ENCODE data around the gene UNC5A. TPM values are rescaled to one million over a fixed set of nuclear protein-coding genes. Genes with fewer than 3 reads are reported as not detected.

The UNC5A gene
- total and polyA plus RNA-seq, 2 donors: 0.19 to 0.32 TPM

DNA sequence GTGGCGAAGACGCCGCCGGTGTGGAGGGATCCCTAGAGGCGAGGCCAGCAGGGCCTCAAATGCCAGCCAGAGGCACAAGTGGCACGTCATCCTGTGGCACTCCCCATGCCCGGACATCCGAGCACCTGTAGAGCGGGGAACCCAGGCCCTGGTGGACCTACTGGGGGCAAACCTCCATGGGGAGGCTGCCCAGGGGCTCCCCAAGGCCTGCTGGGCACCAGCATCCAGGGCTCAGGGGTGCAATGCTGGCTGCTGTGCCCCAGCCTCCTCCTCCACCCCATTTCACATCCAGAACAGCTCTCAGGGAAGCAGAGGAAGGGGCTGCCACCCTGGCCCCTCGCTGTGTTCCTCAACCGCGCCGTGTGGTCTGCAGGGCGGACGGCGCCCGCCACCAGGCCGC lies 45.2 kb downstream of the UNC5A start:
- DNase-seq (ENCODE audit: extremely low spot score): no peak

DNA sequence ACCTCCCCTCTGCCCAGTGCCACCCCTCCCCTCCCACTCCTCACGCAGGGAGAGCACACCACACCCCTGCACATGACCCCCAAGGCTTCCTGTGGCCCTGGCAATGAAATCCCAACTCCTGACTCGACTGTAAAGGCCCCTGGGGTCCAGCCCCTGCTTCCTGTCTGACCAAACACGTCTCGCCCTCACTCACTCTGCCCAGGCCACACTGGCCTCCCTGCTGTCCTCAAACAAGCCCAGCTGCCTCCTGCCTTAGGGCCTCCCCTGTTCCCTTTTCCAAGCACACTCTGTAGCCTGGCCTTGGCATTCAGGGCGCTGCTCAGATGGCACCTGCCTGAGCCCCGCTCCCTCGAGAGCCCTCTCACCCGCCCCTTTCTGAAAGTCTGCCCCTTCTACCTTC lies 46.4 kb downstream of the UNC5A start:
- Histone ChIP-seq H3K36me3 (ENCODE audit: insufficient read depth) (no peaks in the 10 kb centered on the region), H3K4me1 (ENCODE audit: insufficient read depth) (no peaks in the 10 kb centered on the region), H3K27ac (ENCODE audit: low read depth) (no peak overlapping the region), H3K4me3 (ENCODE audit: low read depth, low read length) (no peak overlapping the region)
- DNase-seq (ENCODE audit: extremely low spot score): no peak
- 61% methylated on average over 8 of the region's 8 CpGs for WGBS

More for the DNA sequence above, 45.2 kb downstream of the UNC5A start:
- Histone ChIP-seq H3K4me3 (ENCODE audit: low read depth, low read length) (no peak overlapping the region), H3K27ac (ENCODE audit: low read depth) (no peak overlapping the region), H3K4me1 (ENCODE audit: insufficient read depth) (no peaks in the 10 kb centered on the region), H3K36me3 (ENCODE audit: insufficient read depth) (no peaks in the 10 kb centered on the region)
- WGBS: 94% methylated on average over 18 of the region's 18 CpGs

DNA sequence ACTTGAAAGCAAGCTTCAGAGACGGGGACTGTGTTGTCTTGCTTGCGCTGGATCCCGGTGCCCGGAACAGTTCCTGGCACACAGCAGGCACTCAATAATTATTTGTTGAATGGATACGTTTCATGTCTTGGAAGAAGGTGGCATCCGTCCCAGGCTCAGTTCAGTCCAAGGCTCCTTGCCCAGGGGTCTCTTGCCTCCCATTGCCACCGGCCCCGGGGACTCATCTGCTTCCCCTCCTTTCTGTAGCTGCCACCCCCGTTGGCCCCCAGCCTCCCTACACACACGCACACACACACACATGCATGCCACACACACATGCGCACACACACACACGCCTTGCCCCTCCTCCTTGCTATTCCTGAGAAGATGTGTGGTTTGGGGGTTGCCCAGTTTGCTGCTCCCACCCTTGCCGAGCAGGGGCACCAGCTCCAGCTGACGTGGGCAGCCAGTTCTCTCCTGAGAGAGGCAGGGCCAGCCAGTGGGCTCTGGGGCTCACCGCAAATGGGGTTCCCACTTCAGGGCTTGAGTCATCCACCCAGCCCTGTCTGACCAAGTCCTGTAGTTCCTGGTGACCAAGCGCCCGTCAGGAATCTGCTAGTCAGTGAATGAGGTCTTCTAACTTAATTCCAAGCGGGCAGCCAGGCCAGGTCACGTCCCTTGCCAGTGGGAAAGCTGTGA lies 47.0 kb downstream of the UNC5A start:
- Histone ChIP-seq H3K4me3 (ENCODE audit: low read depth, low read length) (no peak overlapping the region), H3K36me3 (ENCODE audit: insufficient read depth) (no peaks in the 10 kb centered on the region), H3K27ac (ENCODE audit: low read depth) (no peak overlapping the region), H3K4me1 (ENCODE audit: insufficient read depth) (no peaks in the 10 kb centered on the region)
- DNase-seq (ENCODE audit: extremely low spot score): no peak
- 71% methylated on average over 19 of the region's 19 CpGs for WGBS

DNA sequence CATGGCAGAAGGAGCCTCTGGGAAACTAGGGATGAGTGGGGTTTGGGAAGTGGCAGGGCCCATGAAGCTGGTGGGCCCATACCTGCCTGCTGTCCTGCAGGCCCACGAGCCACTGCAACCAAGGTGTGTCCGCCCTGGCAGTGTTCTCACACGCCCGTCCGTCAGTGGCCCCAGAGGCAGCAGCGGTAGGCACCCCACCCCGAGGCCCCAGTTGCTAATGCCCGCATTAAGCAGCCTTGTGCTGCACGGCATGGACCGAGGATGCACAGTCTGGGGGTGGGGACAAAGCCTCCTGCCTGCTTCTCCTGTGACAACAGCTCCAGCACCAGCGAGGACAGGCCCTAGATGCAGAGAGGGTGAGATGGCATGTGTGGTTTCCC lies 47.5 kb downstream of the UNC5A start:
- H3K4me1 ChIP-seq (ENCODE audit: insufficient read depth): no peaks in the 10 kb centered on the region
- no peaks in the 10 kb centered on the region for H3K36me3 ChIP-seq (ENCODE audit: insufficient read depth)
- no peak overlapping the region for H3K27ac ChIP-seq (ENCODE audit: low read depth)
- DNase-seq (ENCODE audit: extremely low spot score): no peak
- H3K4me3 ChIP-seq (ENCODE audit: low read depth, low read length): no peak overlapping the region
- 72% methylated on average over 11 of the region's 11 CpGs for WGBS

DNA sequence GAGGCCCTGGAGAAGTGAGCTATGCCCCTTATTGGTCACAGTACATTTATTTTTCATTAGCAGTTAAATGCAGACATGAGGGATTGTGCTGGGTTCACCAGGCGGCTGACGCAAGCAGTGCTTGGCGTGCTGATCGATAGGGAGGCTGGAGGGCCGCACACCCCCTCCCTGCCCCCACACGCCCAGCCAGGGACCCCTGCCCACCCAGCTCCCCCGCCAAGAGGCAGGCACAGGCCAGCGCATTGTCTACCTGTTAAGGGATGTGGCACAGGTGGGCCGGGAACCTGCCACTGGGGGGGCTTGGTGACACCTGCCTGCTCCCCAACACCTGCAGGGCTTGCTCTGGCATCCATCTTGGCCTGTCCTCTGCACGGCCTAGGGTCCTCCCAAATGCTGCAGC lies 49.6 kb downstream of the UNC5A start:
- 65% methylated on average over 10 of the region's 10 CpGs for WGBS
- Histone ChIP-seq H3K4me3 (ENCODE audit: low read depth, low read length) (no peak overlapping the region), H3K27ac (ENCODE audit: low read depth) (no peak overlapping the region), H3K4me1 (ENCODE audit: insufficient read depth) (no peaks in the 10 kb centered on the region), H3K36me3 (ENCODE audit: insufficient read depth) (no peaks in the 10 kb centered on the region)
- DNase-seq (ENCODE audit: extremely low spot score): no peak

DNA sequence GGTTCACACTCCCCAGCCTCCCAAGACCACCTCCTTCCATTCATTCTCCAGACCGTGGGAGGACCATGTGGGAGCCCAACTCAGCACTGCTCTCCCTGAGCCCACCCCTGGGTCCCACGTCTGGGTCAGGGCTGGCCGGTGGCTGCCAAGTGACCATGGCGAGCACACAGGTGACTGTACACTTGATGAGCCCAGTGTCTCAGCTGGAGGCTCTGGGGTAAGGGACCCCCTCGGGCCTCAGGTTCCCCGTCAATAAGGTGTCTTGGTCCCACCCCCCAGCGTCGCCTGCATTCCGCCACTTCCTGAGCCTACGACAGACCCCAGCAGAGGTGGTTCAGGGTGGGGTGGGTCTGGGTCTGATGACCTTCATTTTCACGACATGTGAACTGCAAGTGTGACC lies 50.0 kb downstream of the UNC5A start:
- H3K4me1 ChIP-seq (ENCODE audit: insufficient read depth): no peaks in the 10 kb centered on the region
- no peak for DNase-seq (ENCODE audit: extremely low spot score)
- no peak overlapping the region for H3K27ac ChIP-seq (ENCODE audit: low read depth)
- WGBS: 73% methylated on average over 11 of the region's 11 CpGs
- H3K4me3 ChIP-seq (ENCODE audit: low read depth, low read length): no peak overlapping the region
- H3K36me3 ChIP-seq (ENCODE audit: insufficient read depth): no peaks in the 10 kb centered on the region

DNA sequence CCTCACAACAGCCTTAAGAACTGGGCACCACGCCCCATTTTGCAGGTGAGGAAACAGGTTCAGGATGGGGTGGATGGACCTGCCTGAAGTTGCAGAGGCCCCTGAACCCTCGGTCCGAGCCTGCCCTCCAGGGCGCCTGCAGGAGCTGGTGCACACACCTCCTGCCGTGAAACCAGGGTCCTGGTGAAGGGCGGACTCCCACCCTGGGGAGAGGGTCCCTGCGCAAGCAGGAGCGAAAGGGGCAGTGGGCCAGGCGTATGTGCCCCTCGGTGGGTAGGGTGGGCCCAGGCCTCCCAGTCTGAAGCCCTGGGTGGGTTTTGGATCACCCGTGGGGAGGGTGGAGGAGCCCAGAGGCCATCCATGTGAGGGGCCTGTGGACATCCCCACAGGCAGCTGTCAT lies 50.9 kb downstream of the UNC5A start:
- no peak for DNase-seq (ENCODE audit: extremely low spot score)
- 84% methylated on average over 11 of the region's 11 CpGs for WGBS
- Histone ChIP-seq H3K4me3 (ENCODE audit: low read depth, low read length) (no peak overlapping the region), H3K36me3 (ENCODE audit: insufficient read depth) (no peaks in the 10 kb centered on the region), H3K4me1 (ENCODE audit: insufficient read depth) (no peaks in the 10 kb centered on the region), H3K27ac (ENCODE audit: low read depth) (no peak overlapping the region)

DNA sequence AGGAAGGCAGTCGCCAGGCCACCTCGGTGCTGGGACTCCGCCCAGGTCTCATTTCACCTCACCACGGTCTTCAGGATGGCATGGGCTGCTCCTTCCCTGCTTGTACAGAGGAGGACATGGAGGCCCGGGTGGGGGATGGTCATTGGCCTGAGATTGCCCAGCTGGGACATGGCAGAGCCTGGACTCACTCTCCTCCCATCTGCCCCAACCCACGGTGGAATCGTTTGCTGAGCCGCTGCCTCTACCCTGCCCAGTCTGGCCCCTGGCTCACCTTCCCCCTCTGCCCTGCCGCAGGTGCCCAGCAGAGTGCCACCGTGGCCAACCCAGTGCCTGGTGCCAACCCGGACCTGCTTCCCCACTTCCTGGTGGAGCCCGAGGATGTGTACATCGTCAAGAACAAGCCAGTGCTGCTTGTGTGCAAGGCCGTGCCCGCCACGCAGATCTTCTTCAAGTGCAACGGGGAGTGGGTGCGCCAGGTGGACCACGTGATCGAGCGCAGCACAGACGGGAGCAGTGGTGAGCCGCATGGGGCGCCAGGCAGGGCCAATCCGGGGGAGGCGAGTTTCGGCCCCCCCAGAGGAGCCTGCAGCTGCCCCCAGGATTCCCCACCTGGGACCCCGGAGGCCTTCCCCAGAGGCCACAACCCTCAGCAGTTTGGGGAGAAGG lies 52.1 kb downstream of the UNC5A start:
- no peak for DNase-seq (ENCODE audit: extremely low spot score)
- Histone ChIP-seq H3K36me3 (ENCODE audit: insufficient read depth) (no peaks in the 10 kb centered on the region), H3K4me3 (ENCODE audit: low read depth, low read length) (no peak overlapping the region), H3K27ac (ENCODE audit: low read depth) (no peak overlapping the region), H3K4me1 (ENCODE audit: insufficient read depth) (no peaks in the 10 kb centered on the region)
- 60% methylated on average over 28 of the region's 28 CpGs for WGBS

DNA sequence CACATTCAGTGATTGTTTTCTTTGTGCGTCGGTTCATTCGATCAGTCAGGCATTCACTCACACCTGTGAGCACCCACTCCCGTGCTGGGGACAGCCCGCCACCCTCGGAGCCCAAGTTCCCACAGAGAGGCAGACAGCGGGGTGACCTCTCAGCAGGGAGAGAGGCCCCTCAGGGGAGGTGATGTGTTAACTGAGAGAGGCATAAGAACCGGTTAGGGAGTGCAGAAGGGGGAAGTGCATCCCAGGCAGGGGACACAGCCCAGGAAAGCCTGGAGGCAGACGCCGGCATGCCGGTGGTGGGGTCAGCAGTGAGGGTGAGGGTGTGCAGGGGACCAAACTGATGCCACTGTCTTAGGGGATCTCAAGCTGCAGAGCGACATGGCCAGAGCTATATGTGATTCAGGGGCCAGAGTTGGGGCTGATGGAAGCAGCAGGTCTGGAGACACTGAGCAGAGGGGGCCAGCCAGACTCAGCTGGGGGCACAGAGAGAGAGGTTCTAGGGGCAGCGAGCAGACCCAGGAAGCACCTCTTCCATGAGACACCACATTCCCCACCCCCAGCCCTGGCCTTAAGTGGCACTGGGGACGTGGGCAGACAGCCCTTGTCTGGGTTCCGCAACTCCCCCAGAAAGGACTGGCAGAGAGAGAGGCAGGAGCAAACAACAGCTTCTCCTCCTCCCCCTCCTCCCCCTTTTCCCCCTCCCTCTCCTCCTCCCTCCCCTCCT lies 52.8 kb downstream of the UNC5A start:
- no peak overlapping the region for H3K27ac ChIP-seq (ENCODE audit: low read depth)
- 13% methylated on average over 15 of the region's 15 CpGs for WGBS

DNA sequence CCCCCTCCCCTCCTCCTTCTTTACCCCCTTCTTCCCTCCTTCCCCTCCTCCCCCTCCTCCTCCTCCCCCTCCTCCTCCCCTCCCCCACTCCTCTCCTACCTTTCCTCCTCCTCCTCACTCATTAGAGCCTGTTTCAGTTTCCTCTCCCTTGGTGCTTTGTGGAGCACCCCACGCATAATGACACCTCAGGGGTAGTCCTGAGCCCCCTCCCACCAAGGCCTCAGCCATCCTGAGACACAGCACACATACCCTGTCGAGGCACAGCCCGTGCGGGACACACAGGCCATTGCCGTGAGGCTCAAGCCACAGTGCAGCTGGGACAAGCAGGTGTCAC lies 53.4 kb downstream of the UNC5A start:
- Histone ChIP-seq H3K4me3 (ENCODE audit: low read depth, low read length) (no peak overlapping the region), H3K36me3 (ENCODE audit: insufficient read depth) (no peaks in the 10 kb centered on the region), H3K27ac (ENCODE audit: low read depth) (no peak overlapping the region), H3K4me1 (ENCODE audit: insufficient read depth) (no peaks in the 10 kb centered on the region)
- 63% methylated on average over 5 of the region's 5 CpGs for WGBS
- DNase-seq (ENCODE audit: extremely low spot score): no peak

More for the DNA sequence above, 52.8 kb downstream of the UNC5A start:
- no peak for DNase-seq (ENCODE audit: extremely low spot score)
- Histone ChIP-seq H3K4me3 (ENCODE audit: low read depth, low read length) (no peak overlapping the region), H3K36me3 (ENCODE audit: insufficient read depth) (no peaks in the 10 kb centered on the region), H3K4me1 (ENCODE audit: insufficient read depth) (no peaks in the 10 kb centered on the region)

DNA sequence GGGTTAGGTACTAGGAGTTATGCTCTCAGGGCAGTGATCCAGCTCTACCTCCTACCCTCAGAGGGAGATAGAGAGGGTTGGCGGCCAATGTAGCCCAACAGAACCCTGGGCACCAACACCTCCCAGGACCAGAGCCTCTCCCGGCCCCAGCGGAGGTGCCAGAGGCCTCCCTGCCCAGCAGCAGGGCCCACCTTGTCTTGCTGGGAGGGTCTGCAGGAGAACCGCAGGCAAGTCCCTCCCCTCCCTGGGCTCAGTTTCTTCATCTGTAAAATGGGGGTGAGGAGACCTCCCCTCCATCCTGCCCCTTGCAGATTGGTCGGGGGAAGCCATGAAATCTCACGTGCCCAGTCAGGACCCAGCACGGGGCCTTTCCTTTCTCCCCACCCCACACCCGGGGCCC lies 54.4 kb downstream of the UNC5A start:
- no peak for DNase-seq (ENCODE audit: extremely low spot score)
- H3K4me1 ChIP-seq (ENCODE audit: insufficient read depth): no peaks in the 10 kb centered on the region
- no peak overlapping the region for H3K4me3 ChIP-seq (ENCODE audit: low read depth, low read length)
- 82% methylated on average over 8 of the region's 8 CpGs for WGBS
- no peaks in the 10 kb centered on the region for H3K36me3 ChIP-seq (ENCODE audit: insufficient read depth)
- no peak overlapping the region for H3K27ac ChIP-seq (ENCODE audit: low read depth)

DNA sequence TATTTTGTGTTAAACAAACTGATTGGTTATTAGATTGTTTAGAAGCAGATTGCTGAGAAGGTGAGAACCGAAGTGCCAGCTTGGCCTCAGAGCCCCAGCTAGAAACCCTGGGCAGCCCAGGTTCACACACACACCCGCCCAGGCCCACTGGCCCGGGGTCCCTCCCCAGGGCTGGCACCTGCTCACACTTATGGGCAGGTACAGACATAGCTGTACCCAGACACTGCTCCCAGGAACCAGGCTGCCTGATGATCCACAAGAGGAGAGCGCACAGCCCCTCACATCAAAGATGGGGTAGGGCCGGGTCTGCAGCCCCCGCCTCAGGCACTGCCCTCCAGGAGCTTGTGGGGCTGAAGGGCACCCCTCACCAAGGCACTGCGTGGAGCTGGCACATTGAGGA lies 55.6 kb downstream of the UNC5A start:
- WGBS: 80% methylated on average over 7 of the region's 7 CpGs
- Histone ChIP-seq H3K36me3 (ENCODE audit: insufficient read depth) (no peaks in the 10 kb centered on the region), H3K27ac (ENCODE audit: low read depth) (no peak overlapping the region), H3K4me3 (ENCODE audit: low read depth, low read length) (no peak overlapping the region), H3K4me1 (ENCODE audit: insufficient read depth) (no peaks in the 10 kb centered on the region)
- DNase-seq (ENCODE audit: extremely low spot score): no peak

DNA sequence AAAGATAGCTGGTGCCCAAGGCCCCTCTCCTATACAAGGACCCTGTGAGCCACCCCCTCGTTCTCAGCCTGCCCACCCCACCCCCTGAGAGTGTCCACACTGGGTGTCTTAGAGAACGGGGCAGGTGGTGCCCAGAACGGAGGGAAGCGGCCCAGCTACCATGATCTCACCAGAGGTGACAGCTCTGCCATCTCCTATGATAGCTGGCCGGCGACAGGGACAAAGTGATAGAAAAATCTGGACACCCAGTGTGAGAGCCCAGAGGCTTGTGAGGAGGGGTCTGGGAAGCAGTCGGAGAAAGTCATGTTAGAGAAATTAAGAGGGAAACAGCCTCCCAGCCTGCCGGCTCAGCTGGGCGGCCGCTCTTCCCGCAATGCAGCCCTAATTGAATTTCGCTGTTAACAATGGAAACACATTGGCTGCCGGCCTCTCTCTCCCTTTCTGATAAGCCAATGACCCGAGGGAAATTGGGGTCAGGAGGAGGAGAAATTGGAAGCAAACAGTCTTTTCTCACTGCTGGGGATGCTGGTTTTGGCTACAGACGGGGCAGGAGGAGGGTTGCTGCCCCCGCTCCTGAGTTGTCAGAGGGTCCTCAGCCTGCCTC lies 56.5 kb downstream of the UNC5A start:
- DNase-seq (ENCODE audit: extremely low spot score): no peak
- WGBS: 27% methylated on average over 16 of the region's 16 CpGs
- Histone ChIP-seq H3K27ac (ENCODE audit: low read depth) (no peak overlapping the region), H3K4me1 (ENCODE audit: insufficient read depth) (no peaks in the 10 kb centered on the region), H3K4me3 (ENCODE audit: low read depth, low read length) (no peak overlapping the region), H3K36me3 (ENCODE audit: insufficient read depth) (no peaks in the 10 kb centered on the region)

DNA sequence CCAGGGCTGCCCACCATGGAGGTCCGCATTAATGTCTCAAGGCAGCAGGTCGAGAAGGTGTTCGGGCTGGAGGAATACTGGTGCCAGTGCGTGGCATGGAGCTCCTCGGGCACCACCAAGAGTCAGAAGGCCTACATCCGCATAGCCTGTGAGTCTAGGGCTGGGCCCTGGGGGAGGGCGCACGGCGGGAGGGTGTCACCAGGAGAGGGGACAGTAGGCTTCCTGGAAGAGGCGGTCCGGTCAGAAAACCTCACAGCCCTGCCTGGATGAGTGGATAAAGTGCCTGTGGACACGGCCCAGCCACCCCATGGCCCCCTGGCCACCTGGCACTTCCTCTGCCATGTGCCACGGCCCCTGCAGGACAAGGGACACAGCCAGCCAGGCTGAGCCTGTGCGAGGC lies 57.8 kb downstream of the UNC5A start:
- Histone ChIP-seq H3K27ac (ENCODE audit: low read depth) (no peak overlapping the region), H3K36me3 (ENCODE audit: insufficient read depth) (no peaks in the 10 kb centered on the region), H3K4me3 (ENCODE audit: low read depth, low read length) (no peak overlapping the region), H3K4me1 (ENCODE audit: insufficient read depth) (no peaks in the 10 kb centered on the region)
- no peak for DNase-seq (ENCODE audit: extremely low spot score)
- WGBS: 92% methylated on average over 14 of the region's 14 CpGs
